HCT116 (cell line): ENCODE measurements around the gene MND1.

Experiments used
- CBX3 ChIP-seq: IDR thresholded peaks from 2 replicates; pipeline ENCODE4 v1.6.1; 2012; ENCODE audit warnings: low read depth
- EGR1 ChIP-seq: IDR thresholded peaks from 2 replicates; pipeline ENCODE4 v1.6.1; 2012; ENCODE audit warnings: low read depth
- EZH2 ChIP-seq: fragments of 200-600 bp; sonication (generic); IDR thresholded peaks from 2 replicates; pipeline ENCODE4 v1.6.1; 2017; ENCODE audit warnings: antibody characterized with exemption, mixed run types
- POLR2A ChIP-seq: IDR thresholded peaks from 2 replicates; pipeline ENCODE4 v1.7.0; 2011; ENCODE audit warnings: borderline replicate concordance; ENCODE audit not compliant: insufficient read depth, insufficient read length; ENCODE audit errors: extremely low read depth
- POLR2AphosphoS5 ChIP-seq: IDR thresholded peaks from 2 replicates; pipeline ENCODE4 v1.6.1; 2011; ENCODE audit warnings: mild to moderate bottlenecking, low read depth, low read length, moderate library complexity
- RAD21 ChIP-seq: IDR thresholded peaks from 2 replicates; pipeline ENCODE4 v1.6.1; 2012; ENCODE audit warnings: low read depth, mild to moderate bottlenecking
- TCF7L2 ChIP-seq: IDR thresholded peaks from 2 replicates; pipeline ENCODE4 v1.7.0; 2011; ENCODE audit warnings: borderline replicate concordance, inconsistent platforms; ENCODE audit not compliant: insufficient read depth, insufficient read length; ENCODE audit errors: extremely low read depth
- TF ChIP-seq, protein P1 (sequence below), 3 experiments: fragments of 200-600 bp in 1 of 3; sonication (generic) in 1 of 3; IDR thresholded peaks in 2 of 3; conservative IDR thresholded peaks in 1 of 3; 2 replicates each; pipeline ENCODE4 v1.5.1; 2012 to 2017; ENCODE audit warnings: low read depth in 2 of 3, low read length in 2 of 3, antibody characterized with exemption in 1 of 3, borderline replicate concordance in 1 of 3, control low read depth in 1 of 3, mild to moderate bottlenecking in 1 of 3, mixed read lengths in 1 of 3, mixed run types in 1 of 3, moderate library complexity in 1 of 3; ENCODE audit not compliant: insufficient read depth in 1 of 3
- TF ChIP-seq, protein P2 (sequence below): IDR thresholded peaks from 2 replicates; pipeline ENCODE4 v1.6.1; 2011; ENCODE audit warnings: mild to moderate bottlenecking, low read length, moderate library complexity; ENCODE audit not compliant: insufficient replicate concordance; ENCODE audit errors: extremely low read depth
- TF ChIP-seq, protein P3 (sequence below): IDR thresholded peaks from 2 replicates; pipeline ENCODE4 v1.6.1; 2012
- TF ChIP-seq, protein P4 (sequence below): IDR thresholded peaks from 2 replicates; pipeline ENCODE4 v1.6.1; 2012; ENCODE audit warnings: low read depth

DNA sequence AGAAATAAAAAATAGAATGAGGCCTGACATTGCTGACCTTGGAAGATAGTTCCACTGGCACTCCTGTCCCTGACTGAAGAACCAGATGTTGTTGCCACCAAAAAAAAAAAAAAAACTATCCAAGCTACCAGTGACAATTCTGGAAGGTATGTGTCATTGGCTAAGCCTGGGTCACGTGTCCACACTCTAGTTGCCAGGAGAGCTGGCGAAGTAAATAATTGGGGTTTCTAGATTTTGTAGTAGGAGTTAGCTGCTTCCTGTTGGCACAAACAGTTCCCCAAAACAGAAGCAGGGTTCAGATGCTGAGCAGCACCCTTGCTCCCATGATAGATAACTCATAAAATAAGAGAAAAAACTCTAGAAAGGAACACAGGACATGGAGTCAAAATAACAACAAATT is 20.5 kb downstream of the MND1 start:
- TF ChIP-seq CBX3 (no peak), POLR2A (no peak), EGR1 (no peak), POLR2AphosphoS5 (no peak), TCF7L2 (no peak), RAD21 (no peak), EZH2 (no peak)
- TF ChIP-seq, protein P1, sequence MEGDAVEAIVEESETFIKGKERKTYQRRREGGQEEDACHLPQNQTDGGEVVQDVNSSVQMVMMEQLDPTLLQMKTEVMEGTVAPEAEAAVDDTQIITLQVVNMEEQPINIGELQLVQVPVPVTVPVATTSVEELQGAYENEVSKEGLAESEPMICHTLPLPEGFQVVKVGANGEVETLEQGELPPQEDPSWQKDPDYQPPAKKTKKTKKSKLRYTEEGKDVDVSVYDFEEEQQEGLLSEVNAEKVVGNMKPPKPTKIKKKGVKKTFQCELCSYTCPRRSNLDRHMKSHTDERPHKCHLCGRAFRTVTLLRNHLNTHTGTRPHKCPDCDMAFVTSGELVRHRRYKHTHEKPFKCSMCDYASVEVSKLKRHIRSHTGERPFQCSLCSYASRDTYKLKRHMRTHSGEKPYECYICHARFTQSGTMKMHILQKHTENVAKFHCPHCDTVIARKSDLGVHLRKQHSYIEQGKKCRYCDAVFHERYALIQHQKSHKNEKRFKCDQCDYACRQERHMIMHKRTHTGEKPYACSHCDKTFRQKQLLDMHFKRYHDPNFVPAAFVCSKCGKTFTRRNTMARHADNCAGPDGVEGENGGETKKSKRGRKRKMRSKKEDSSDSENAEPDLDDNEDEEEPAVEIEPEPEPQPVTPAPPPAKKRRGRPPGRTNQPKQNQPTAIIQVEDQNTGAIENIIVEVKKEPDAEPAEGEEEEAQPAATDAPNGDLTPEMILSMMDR (IDR thresholded peaks at IDR 0.05 in 2 of 3, conservative IDR thresholded peaks at IDR 0.05 in 1 of 3; ENCODE audit: borderline replicate concordance in 1 of 3, insufficient read depth in 1 of 3, low read depth in 2 of 3, low read length in 2 of 3), result no peak
- TF ChIP-seq, protein P2, sequence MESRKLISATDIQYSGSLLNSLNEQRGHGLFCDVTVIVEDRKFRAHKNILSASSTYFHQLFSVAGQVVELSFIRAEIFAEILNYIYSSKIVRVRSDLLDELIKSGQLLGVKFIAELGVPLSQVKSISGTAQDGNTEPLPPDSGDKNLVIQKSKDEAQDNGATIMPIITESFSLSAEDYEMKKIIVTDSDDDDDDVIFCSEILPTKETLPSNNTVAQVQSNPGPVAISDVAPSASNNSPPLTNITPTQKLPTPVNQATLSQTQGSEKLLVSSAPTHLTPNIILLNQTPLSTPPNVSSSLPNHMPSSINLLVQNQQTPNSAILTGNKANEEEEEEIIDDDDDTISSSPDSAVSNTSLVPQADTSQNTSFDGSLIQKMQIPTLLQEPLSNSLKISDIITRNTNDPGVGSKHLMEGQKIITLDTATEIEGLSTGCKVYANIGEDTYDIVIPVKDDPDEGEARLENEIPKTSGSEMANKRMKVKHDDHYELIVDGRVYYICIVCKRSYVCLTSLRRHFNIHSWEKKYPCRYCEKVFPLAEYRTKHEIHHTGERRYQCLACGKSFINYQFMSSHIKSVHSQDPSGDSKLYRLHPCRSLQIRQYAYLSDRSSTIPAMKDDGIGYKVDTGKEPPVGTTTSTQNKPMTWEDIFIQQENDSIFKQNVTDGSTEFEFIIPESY, result no peak
- TF ChIP-seq, protein P3, sequence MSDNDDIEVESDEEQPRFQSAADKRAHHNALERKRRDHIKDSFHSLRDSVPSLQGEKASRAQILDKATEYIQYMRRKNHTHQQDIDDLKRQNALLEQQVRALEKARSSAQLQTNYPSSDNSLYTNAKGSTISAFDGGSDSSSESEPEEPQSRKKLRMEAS, result no peak
- TF ChIP-seq, protein P4, sequence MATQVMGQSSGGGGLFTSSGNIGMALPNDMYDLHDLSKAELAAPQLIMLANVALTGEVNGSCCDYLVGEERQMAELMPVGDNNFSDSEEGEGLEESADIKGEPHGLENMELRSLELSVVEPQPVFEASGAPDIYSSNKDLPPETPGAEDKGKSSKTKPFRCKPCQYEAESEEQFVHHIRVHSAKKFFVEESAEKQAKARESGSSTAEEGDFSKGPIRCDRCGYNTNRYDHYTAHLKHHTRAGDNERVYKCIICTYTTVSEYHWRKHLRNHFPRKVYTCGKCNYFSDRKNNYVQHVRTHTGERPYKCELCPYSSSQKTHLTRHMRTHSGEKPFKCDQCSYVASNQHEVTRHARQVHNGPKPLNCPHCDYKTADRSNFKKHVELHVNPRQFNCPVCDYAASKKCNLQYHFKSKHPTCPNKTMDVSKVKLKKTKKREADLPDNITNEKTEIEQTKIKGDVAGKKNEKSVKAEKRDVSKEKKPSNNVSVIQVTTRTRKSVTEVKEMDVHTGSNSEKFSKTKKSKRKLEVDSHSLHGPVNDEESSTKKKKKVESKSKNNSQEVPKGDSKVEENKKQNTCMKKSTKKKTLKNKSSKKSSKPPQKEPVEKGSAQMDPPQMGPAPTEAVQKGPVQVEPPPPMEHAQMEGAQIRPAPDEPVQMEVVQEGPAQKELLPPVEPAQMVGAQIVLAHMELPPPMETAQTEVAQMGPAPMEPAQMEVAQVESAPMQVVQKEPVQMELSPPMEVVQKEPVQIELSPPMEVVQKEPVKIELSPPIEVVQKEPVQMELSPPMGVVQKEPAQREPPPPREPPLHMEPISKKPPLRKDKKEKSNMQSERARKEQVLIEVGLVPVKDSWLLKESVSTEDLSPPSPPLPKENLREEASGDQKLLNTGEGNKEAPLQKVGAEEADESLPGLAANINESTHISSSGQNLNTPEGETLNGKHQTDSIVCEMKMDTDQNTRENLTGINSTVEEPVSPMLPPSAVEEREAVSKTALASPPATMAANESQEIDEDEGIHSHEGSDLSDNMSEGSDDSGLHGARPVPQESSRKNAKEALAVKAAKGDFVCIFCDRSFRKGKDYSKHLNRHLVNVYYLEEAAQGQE, result no peak
